K562 (cell line): ENCODE data around the gene LRRC15.

Source experiments
- BHLHE40 ChIP-seq: IDR thresholded peaks from 2 replicates; pipeline ENCODE4 v1.6.1; 2011; ENCODE audit warnings: low read length, improper control_type of control experiment
- ETV1 ChIP-seq: fragments of 450-650 bp; conservative IDR thresholded peaks from 2 replicates; pipeline ENCODE4 v1.6.1; 2016; ENCODE audit warnings: missing genetic modification characterization, control low read depth, low read depth, missing compliant biosample characterization
- ETV5 ChIP-seq: sonication (generic); formaldehyde crosslinking; IDR thresholded peaks from 2 replicates; pipeline ENCODE4 v1.4.0; 2020; ENCODE audit warnings: low read depth, mild to moderate bottlenecking, missing genetic modification reagents
- FOXK1 ChIP-seq: sonication (generic); formaldehyde crosslinking; IDR thresholded peaks from 2 replicates; pipeline ENCODE4 v1.8.0; 2022; ENCODE audit warnings: missing genetic modification reagents, mild to moderate bottlenecking, borderline replicate concordance
- FOXM1 ChIP-seq, 2 experiments: fragments of 450-650 bp in 1 of 2; sonication (generic) in 1 of 2; formaldehyde crosslinking in 1 of 2; IDR thresholded peaks; 2 replicates each; pipeline versions ENCODE4 v1.6.1 to v1.9.0; 2017 to 2022; ENCODE audit warnings: low read depth in 2 of 2, mild to moderate bottlenecking in 2 of 2, missing genetic modification reagents in 1 of 2, moderate library complexity in 1 of 2
- HDAC1 ChIP-seq, 2 experiments: fragments of 450-650 bp; IDR thresholded peaks; 2 replicates each; pipeline ENCODE4 v1.6.1; 2016 to 2017; ENCODE audit warnings: inconsistent platforms in 1 of 2, mild to moderate bottlenecking in 1 of 2, moderate library complexity in 1 of 2
- PHF20 ChIP-seq: fragments of 450-650 bp; IDR thresholded peaks from 2 replicates; pipeline ENCODE4 v1.6.1; 2018; ENCODE audit not compliant: partially characterized antibody

GRCh38 chr3:194381460-194381875 lies 11.9 kb upstream of the LRRC15 start:
- TF ChIP-seq HDAC1 (IDR thresholded peaks at IDR 0.05) (no peak), PHF20 (no peak), ETV5 (no peak), ETV1 (no peak), BHLHE40 (no peak), FOXK1 (CRISPR knock-in tag) (no peak), FOXM1 (IDR thresholded peaks at IDR 0.05; ENCODE audit: low read depth) (no peak), FOXM1 (CRISPR knock-in tag; IDR thresholded peaks at IDR 0.05; ENCODE audit: low read depth) (no peak)
